H1 (cell line): ENCODE measurements around the gene TBC1D16. TPM values are rescaled to one million over a fixed set of nuclear protein-coding genes. Genes with fewer than 3 reads are reported as not detected.

Experiments
- CTCF ChIA-PET: fragments of 300-600 bp; sonication (Branson Sonifier 250); formaldehyde crosslinking; loops from one replicate; lab custom pipeline; 2021; ENCODE audit not compliant: partially characterized antibody; lab: Charles Lee
- POLR2A ChIA-PET: fragments of 300-600 bp; sonication (Branson Sonifier 250); formaldehyde crosslinking; loops from one replicate; lab custom pipeline; 2021; ENCODE audit warnings: inconsistent platforms; ENCODE audit not compliant: partially characterized antibody; lab: Charles Lee
- DNase-seq, 2 experiments: peaks; one replicate each; pipeline versions ENCODE4 v3.0.0 to v3.0.0-alpha.2; 2010 to 2022; ENCODE audit warnings: low spot score in 2 of 2, low read depth in 1 of 2, mixed read lengths in 1 of 2
- FAIRE-seq: peaks from 2 replicates; lab custom pipeline; 2011; peaks lifted over from hg19 to GRCh38; lab: Jason Lieb, UNC
- H2AFZ ChIP-seq: 2 replicates; pipeline ENCODE4 v1.8.1; 2012; ENCODE audit warnings: low read length, inconsistent platforms
- H2AK5ac ChIP-seq: 2 replicates; pipeline ENCODE4 v1.6.1; 2013; ENCODE audit warnings: low read depth, low read length
- H2BK120ac ChIP-seq: replicated peaks from 2 replicates; pipeline ENCODE3; 2013; ENCODE audit warnings: low read depth, low read length, inconsistent platforms
- H2BK12ac ChIP-seq: 2 replicates; pipeline ENCODE4 v1.6.1; 2013; ENCODE audit warnings: low read depth, low read length
- H2BK15ac ChIP-seq: 2 replicates; pipeline ENCODE4 v1.6.1; 2013; ENCODE audit warnings: low read length
- H2BK20ac ChIP-seq: 2 replicates; pipeline ENCODE4 v1.6.1; 2013; ENCODE audit warnings: low read length
- H2BK5ac ChIP-seq: 2 replicates; pipeline ENCODE4 v1.6.1; 2013; ENCODE audit warnings: low read depth, low read length
- H3K14ac ChIP-seq: 2 replicates; pipeline ENCODE4 v1.6.1; 2013; ENCODE audit warnings: inconsistent platforms; ENCODE audit not compliant: insufficient read length
- H3K18ac ChIP-seq: 2 replicates; pipeline ENCODE4 v1.6.1; 2013; ENCODE audit warnings: low read length; ENCODE audit errors: extremely low read depth
- H3K23ac ChIP-seq: 2 replicates; pipeline ENCODE4 v1.6.1; 2013; ENCODE audit warnings: inconsistent platforms; ENCODE audit not compliant: insufficient read length
- H3K23me2 ChIP-seq: 2 replicates; pipeline ENCODE4 v1.6.1; 2013; ENCODE audit warnings: low read depth, low read length
- H3K27ac ChIP-seq: 2 replicates; pipeline ENCODE4 v1.6.1; 2011; ENCODE audit warnings: low read depth, low read length, inconsistent platforms
- H3K27me3 ChIP-seq, 4 experiments: replicated peaks in 1 of 4; 1 replicate in 1 of 4; 2 replicates in 3 of 4; pipeline versions ENCODE4 v1.6.1 to v1.8.1; 2011 to 2013; ENCODE audit warnings: low read length in 3 of 4, mild to moderate bottlenecking in 3 of 4, inconsistent platforms in 2 of 4, mixed read lengths in 2 of 4, moderate library complexity in 1 of 4; ENCODE audit not compliant: control insufficient read depth in 3 of 4, insufficient read depth in 3 of 4; ENCODE audit errors: extremely low read depth in 1 of 4
- H3K36me3 ChIP-seq, 4 experiments: 2 replicates each; pipeline versions ENCODE4 v1.6.1 to v1.8.1; 2011 to 2013; ENCODE audit warnings: mild to moderate bottlenecking in 4 of 4, low read length in 3 of 4, moderate library complexity in 2 of 4, control low read depth in 1 of 4, inconsistent platforms in 1 of 4; ENCODE audit not compliant: insufficient read depth in 4 of 4, control insufficient read depth in 2 of 4
- H3K4ac ChIP-seq: replicated peaks from 2 replicates; pipeline ENCODE3; 2013; ENCODE audit warnings: low read length, low read depth, mixed read lengths, inconsistent platforms; ENCODE audit not compliant: insufficient read length
- H3K4me1 ChIP-seq, 4 experiments: replicated peaks in 1 of 4; 1 replicate in 1 of 4; 2 replicates in 3 of 4; pipeline versions ENCODE4 v1.6.1 to v1.8.1; 2011 to 2013; ENCODE audit warnings: low read length in 3 of 4, inconsistent platforms in 2 of 4, mixed read lengths in 1 of 4; ENCODE audit not compliant: insufficient read depth in 4 of 4, control insufficient read depth in 3 of 4
- H3K4me2 ChIP-seq, 2 experiments: 2 replicates each; pipeline versions ENCODE4 v1.6.1 to v1.8.1; 2011 to 2013; ENCODE audit warnings: low read depth in 2 of 2, low read length in 2 of 2, control low read depth in 1 of 2, inconsistent platforms in 1 of 2, mild to moderate bottlenecking in 1 of 2; ENCODE audit not compliant: insufficient read depth in 1 of 2
- H3K4me3 ChIP-seq, 4 experiments: fragments of 200-600, 300-600 bp in 1 of 4; sonication (generic), shearing (Covaris generic), sonication (Bioruptor Twin) in 1 of 4; 2 replicates each; pipeline versions ENCODE4 v1.5.1 to v1.8.1; 2011 to 2016; ENCODE audit warnings: low read length in 4 of 4, low read depth in 3 of 4, control low read depth in 2 of 4, inconsistent platforms in 2 of 4, mild to moderate bottlenecking in 2 of 4, mixed read lengths in 1 of 4, moderate library complexity in 1 of 4; ENCODE audit not compliant: insufficient read depth in 2 of 4; ENCODE audit errors: extremely low read depth in 1 of 4
- H3K56ac ChIP-seq: replicated peaks from 2 replicates; pipeline ENCODE3; 2013; ENCODE audit warnings: low read depth, mild to moderate bottlenecking, mixed read lengths, low read length, inconsistent platforms; ENCODE audit not compliant: insufficient read length
- H3K79me1 ChIP-seq: 2 replicates; pipeline ENCODE4 v1.6.1; 2013; ENCODE audit warnings: low read depth, low read length, control low read depth
- H3K79me2 ChIP-seq, 2 experiments: 2 replicates each; pipeline versions ENCODE4 v1.6.1 to v1.8.1; 2012 to 2013; ENCODE audit warnings: low read length in 2 of 2, mild to moderate bottlenecking in 2 of 2, inconsistent platforms in 1 of 2; ENCODE audit not compliant: insufficient read depth in 2 of 2, control insufficient read depth in 1 of 2
- H3K9ac ChIP-seq, 4 experiments: replicated peaks in 1 of 4; 1 replicate in 1 of 4; 2 replicates in 3 of 4; pipeline versions ENCODE4 v1.6.1 to v1.8.1; 2011 to 2013; ENCODE audit warnings: low read depth in 3 of 4, low read length in 3 of 4, control low read depth in 2 of 4, mild to moderate bottlenecking in 2 of 4, moderate library complexity in 2 of 4, inconsistent platforms in 1 of 4; ENCODE audit errors: extremely low read depth in 1 of 4
- H3K9me3 ChIP-seq, 2 experiments: 2 replicates each; pipeline versions ENCODE4 v1.6.1 to v1.8.1; 2012 to 2013; ENCODE audit warnings: mild to moderate bottlenecking in 2 of 2, moderate library complexity in 2 of 2, control low read depth in 1 of 2, inconsistent platforms in 1 of 2, low read depth in 1 of 2, low read length in 1 of 2, mixed read lengths in 1 of 2; ENCODE audit not compliant: insufficient read depth in 2 of 2
- H4K20me1 ChIP-seq, 2 experiments: replicated peaks in 1 of 2; 2 replicates each; pipeline versions ENCODE3 to v1.8.1; 2011 to 2013; ENCODE audit warnings: inconsistent platforms in 2 of 2, low read length in 2 of 2, mild to moderate bottlenecking in 1 of 2; ENCODE audit not compliant: insufficient read depth in 2 of 2, control insufficient read depth in 1 of 2
- H4K5ac ChIP-seq: 2 replicates; pipeline ENCODE4 v1.6.1; 2013; ENCODE audit warnings: low read length, low read depth, mixed read lengths, inconsistent platforms; ENCODE audit not compliant: insufficient read length
- H4K8ac ChIP-seq: 2 replicates; pipeline ENCODE4 v1.8.0; 2013; ENCODE audit warnings: mild to moderate bottlenecking, moderate library complexity, low read length, inconsistent platforms; ENCODE audit not compliant: insufficient read depth; ENCODE audit errors: extremely low read depth
- H4K91ac ChIP-seq: replicated peaks from 2 replicates; pipeline ENCODE3; 2013; ENCODE audit warnings: low read length, mixed read lengths, inconsistent platforms; ENCODE audit not compliant: insufficient read length
- CBX8 ChIP-seq: fragments of 300-800, 300-1000 bp; sonication (generic); IDR thresholded peaks from 2 replicates; pipeline ENCODE4 v1.7.1; 2016; ENCODE audit warnings: low read depth, low read length, borderline replicate concordance
- GABPA ChIP-seq: IDR thresholded peaks from 2 replicates; pipeline ENCODE4 v1.6.1; 2011; ENCODE audit warnings: mild to moderate bottlenecking, low read length, moderate library complexity, borderline replicate concordance; ENCODE audit not compliant: insufficient read depth
- POLR2A ChIP-seq, 2 experiments: IDR thresholded peaks; 1 replicate in 1 of 2; 2 replicates in 1 of 2; pipeline ENCODE4 v1.6.1; 2011; ENCODE audit warnings: low read depth in 2 of 2, low read length in 2 of 2, mild to moderate bottlenecking in 2 of 2; ENCODE audit errors: control extremely low read depth in 1 of 2
- RBBP5 ChIP-seq: IDR thresholded peaks from 2 replicates; pipeline ENCODE4 v1.7.1; 2012; ENCODE audit warnings: low read depth, mild to moderate bottlenecking, inconsistent platforms, low read length, moderate library complexity, borderline replicate concordance
- WGBS, 2 experiments: shearing (Covaris generic) in 1 of 2; methylation state at CpG; one replicate each; pipeline versions ENCODE4 v1.1.6 to v1.1.7; 2013 to 2015; ENCODE audit warnings: low lambda C conversion rate in 2 of 2, mixed read lengths in 2 of 2, inconsistent platforms in 1 of 2, low coverage in 1 of 2, missing lambda C conversion rate in 1 of 2; ENCODE audit not compliant: insufficient replicate concordance in 2 of 2, insufficient coverage in 1 of 2, insufficient read length in 1 of 2; ENCODE audit errors: extremely low coverage in 1 of 2, missing lambda C conversion rate in 1 of 2; 5-methylcytosine and 5-hydroxymethylcytosine counted together
- polyA plus RNA-seq, 7 experiments: library from polyadenylated mRNA; depleted of rRNA in 3 of 7; stranded (reverse) in 5 of 7; unstranded in 2 of 7; fragments of >200 nt in 5 of 7; fragments of 200-250 nt in 2 of 7; gene quantifications; 1 replicate in 5 of 7; 2 replicates in 1 of 7; 4 replicates in 1 of 7; pipeline versions ENCODE4 v1.2.1 to v1.2.3, GENCODE V29; 2011 to 2013; ENCODE audit warnings: missing spikeins in 2 of 7, mixed read lengths in 2 of 7
- total RNA-seq: library from RNA; stranded (reverse); fragmentation: NEBNext Ultra II Directional; extraction: Animal tissue kit (Norgen Biotek cat#: 25700); gene quantifications from 2 replicates; pipeline ENCODE4 v1.2.1, GENCODE V29; 2021
- TF ChIP-seq, protein P1 (sequence below): IDR thresholded peaks from 2 replicates; pipeline ENCODE4 v1.6.1; 2012; ENCODE audit warnings: low read length, inconsistent platforms
- TF ChIP-seq, protein P2 (sequence below), 3 experiments: IDR thresholded peaks; 1 replicate in 2 of 3; 2 replicates in 1 of 3; pipeline versions ENCODE4 v1.5.1 to v1.6.1; 2011; ENCODE audit warnings: low read length in 3 of 3, mild to moderate bottlenecking in 3 of 3, inconsistent platforms in 2 of 3, low read depth in 1 of 3, moderate library complexity in 1 of 3; ENCODE audit not compliant: insufficient read depth in 1 of 3; ENCODE audit errors: control extremely low read depth in 1 of 3

The TBC1D16 gene
- total and polyA plus RNA-seq, 2 of the 8 experiments (the other 6 are each of a cell fraction or from before 2014, with no cell fraction given) = 21.1 to 109 TPM

DNA sequence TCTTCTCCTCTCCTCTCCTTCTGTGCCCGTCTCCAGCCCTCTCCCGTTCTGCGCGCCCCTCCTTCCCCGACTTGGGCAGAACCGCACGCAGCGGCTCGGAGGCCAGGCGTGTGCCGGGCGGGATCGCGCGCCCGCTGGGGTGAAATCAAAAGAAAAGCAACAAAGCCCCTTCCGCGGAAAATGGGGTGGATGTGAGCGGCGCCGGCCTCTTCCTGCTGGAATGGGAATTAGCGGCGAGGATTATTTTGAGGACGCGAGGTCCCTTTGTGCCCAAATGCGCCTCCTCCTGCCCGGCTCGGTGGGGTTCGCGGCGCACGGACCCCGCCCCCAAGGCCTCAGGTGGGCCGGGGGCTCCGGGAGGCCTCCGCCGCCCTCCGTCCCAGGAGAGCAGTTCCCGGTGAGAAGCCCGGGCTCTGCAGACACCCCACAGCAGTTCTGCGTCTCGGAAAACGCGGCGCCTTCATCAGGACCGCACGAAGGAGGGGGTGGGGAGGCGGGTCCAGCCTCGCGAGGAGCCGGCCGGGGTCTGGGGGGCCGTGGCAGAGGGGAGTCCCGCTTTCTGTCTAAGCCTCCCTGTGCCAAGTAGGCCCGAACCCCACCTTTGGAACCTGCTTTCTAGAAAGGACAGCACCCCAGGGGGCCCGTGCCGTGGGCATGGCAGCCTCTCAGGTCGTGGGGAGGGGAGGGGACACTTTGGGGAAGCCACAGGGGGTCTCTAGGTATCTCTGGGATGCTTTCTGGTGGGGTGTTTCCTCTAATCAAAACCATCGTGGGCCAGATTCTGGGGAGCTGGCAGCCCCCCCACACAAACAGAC, 105.4 kb downstream of the TBC1D16 start:
- Histone ChIP-seq H2AK5ac (no peak overlapping the region), H3K23ac (no peak overlapping the region), H4K91ac (peak overlapping the region; percentile 61), H3K23me2 (peaks cover 4% of the 10 kb centered on the region; the same call in 1 of the 2 replicates), H3K4me2 (peak overlapping the region; percentile 71 to 93), H3K27ac (no peak overlapping the region), H3K4me3 (peak overlapping the region; percentile 42 to 66 (median 58)), H3K36me3 (no peaks in the 10 kb centered on the region), H3K14ac (no peak overlapping the region), H3K4ac (no peak overlapping the region), H2BK12ac (peak overlapping the region; percentile 33; the same call in 1 of the 2 replicates), H3K18ac (no peak overlapping the region; the same call in none of the 2 replicates), H2AFZ (no peak overlapping the region), H3K79me1 (no peaks in the 10 kb centered on the region), H3K56ac (peak overlapping the region; percentile 55), H2BK15ac (no peak overlapping the region), H3K4me1 (peaks cover 3 to 39% (median 23%) of the 10 kb centered on the region in 4 experiments), H4K5ac (no peak overlapping the region), H3K27me3 (peaks cover 0 to 9% (median 1%) of the 10 kb centered on the region in 4 experiments; a peak in 2 of 7 replicates), H3K9me3 (no peaks in the 10 kb centered on the region), H3K9ac (peak overlapping the region in 2 of 4 experiments; percentile 42 to 59; a peak in 5 of 7 replicates), H2BK5ac (no peak overlapping the region), H4K8ac (peak overlapping the region; percentile 68), H3K79me2 (no peaks in the 10 kb centered on the region), H2BK20ac (no peak overlapping the region), H4K20me1 (no peaks in the 10 kb centered on the region), H2BK120ac (no peak overlapping the region)
- WGBS, 2 experiments = 3% methylated on average over 50 of the region's 59 CpGs; no CpG with 5 or more reads in 1 of the 2 experiments
- POLR2A ChIA-PET = interaction anchor here (0.7 to 2.8 kb wide), 14 partner anchors 11 to 202 kb away, joined by 3 to 19 read pairs (median 3); partner anchors contain the start of genes CBX2 and CBX4
- FAIRE-seq (no peak), DNase-seq (peak in 1 of 2 experiments; percentile 68)
- CTCF ChIA-PET = interaction anchor here (0.7 to 1.5 kb wide), 5 partner anchors 18 to 183 kb away, joined by 3 to 8 read pairs (median 3); no protein-coding TSS in a partner anchor
- TF ChIP-seq CBX8 = no peak
- TF ChIP-seq GABPA = 0 out of 2 replicates have a peak, but pooled peaks have one; percentile 35
- TF ChIP-seq, protein P1, sequence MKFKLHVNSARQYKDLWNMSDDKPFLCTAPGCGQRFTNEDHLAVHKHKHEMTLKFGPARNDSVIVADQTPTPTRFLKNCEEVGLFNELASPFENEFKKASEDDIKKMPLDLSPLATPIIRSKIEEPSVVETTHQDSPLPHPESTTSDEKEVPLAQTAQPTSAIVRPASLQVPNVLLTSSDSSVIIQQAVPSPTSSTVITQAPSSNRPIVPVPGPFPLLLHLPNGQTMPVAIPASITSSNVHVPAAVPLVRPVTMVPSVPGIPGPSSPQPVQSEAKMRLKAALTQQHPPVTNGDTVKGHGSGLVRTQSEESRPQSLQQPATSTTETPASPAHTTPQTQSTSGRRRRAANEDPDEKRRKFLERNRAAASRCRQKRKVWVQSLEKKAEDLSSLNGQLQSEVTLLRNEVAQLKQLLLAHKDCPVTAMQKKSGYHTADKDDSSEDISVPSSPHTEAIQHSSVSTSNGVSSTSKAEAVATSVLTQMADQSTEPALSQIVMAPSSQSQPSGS = no peak
- peak; percentile 23; the same call in 1 of the 2 replicates for TF ChIP-seq RBBP5
- TF ChIP-seq, protein P2, sequence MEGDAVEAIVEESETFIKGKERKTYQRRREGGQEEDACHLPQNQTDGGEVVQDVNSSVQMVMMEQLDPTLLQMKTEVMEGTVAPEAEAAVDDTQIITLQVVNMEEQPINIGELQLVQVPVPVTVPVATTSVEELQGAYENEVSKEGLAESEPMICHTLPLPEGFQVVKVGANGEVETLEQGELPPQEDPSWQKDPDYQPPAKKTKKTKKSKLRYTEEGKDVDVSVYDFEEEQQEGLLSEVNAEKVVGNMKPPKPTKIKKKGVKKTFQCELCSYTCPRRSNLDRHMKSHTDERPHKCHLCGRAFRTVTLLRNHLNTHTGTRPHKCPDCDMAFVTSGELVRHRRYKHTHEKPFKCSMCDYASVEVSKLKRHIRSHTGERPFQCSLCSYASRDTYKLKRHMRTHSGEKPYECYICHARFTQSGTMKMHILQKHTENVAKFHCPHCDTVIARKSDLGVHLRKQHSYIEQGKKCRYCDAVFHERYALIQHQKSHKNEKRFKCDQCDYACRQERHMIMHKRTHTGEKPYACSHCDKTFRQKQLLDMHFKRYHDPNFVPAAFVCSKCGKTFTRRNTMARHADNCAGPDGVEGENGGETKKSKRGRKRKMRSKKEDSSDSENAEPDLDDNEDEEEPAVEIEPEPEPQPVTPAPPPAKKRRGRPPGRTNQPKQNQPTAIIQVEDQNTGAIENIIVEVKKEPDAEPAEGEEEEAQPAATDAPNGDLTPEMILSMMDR (IDR thresholded peaks at IDR 0.05; ENCODE audit: control extremely low read depth in 1 of 3, insufficient read depth in 1 of 3, low read depth in 1 of 3, low read length in 3 of 3) = no peak
- 0 out of 3 replicates have a peak, but pooled peaks of 1 of the 2 experiments have one; percentile 39 for TF ChIP-seq POLR2A (IDR thresholded peaks at IDR 0.05; ENCODE audit: control extremely low read depth in 1 of 2, low read depth in 2 of 2, low read length in 2 of 2)
